KOPT-K1 (cell line): Measurements from ENCODE around the gene PLK1.

Source experiments
- H3K27ac ChIP-seq: fragments of 200-600 bp; sonication (generic); 2 replicates; pipeline ENCODE4 v1.5.1; 2016; ENCODE audit warnings: antibody characterized with exemption, mild to moderate bottlenecking, low read depth, low read length; ENCODE audit not compliant: poor library complexity, severe bottlenecking
- H3K36me3 ChIP-seq: fragments of 200-600 bp; sonication (generic); 2 replicates; pipeline ENCODE4 v1.5.1; 2017; ENCODE audit warnings: antibody characterized with exemption, mild to moderate bottlenecking, low read length, moderate library complexity; ENCODE audit not compliant: insufficient read depth
- H3K9me3 ChIP-seq: fragments of 200-600 bp; sonication (generic); 2 replicates; pipeline ENCODE4 v1.5.1; 2017; ENCODE audit warnings: antibody characterized with exemption, low read length, mild to moderate bottlenecking; ENCODE audit not compliant: insufficient read depth, poor library complexity, severe bottlenecking

Gene PLK1

DNA sequence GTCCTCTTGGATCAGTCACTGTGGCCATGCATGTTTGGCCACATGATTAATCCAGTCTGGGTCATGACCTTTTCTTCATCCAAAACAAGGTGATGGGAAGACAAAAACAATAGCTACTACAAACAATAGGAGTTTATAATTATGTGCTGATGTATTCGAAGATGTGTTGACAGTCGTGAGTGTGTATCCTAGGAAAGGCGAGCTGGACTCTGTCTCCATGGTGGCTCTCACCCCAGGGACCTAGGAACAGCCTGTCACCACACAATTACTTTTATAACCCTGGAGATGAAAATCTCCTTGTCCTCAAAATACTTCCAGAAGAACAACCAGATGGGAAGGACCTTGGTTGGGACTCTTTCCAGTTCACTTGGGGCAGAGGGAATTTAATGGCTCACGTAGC, 9.8 kb upstream of the PLK1 start:
- Histone ChIP-seq H3K36me3 (peaks cover 91% of the 10 kb centered on the region), H3K9me3 (no peaks in the 10 kb centered on the region), H3K27ac (no peak overlapping the region)

DNA sequence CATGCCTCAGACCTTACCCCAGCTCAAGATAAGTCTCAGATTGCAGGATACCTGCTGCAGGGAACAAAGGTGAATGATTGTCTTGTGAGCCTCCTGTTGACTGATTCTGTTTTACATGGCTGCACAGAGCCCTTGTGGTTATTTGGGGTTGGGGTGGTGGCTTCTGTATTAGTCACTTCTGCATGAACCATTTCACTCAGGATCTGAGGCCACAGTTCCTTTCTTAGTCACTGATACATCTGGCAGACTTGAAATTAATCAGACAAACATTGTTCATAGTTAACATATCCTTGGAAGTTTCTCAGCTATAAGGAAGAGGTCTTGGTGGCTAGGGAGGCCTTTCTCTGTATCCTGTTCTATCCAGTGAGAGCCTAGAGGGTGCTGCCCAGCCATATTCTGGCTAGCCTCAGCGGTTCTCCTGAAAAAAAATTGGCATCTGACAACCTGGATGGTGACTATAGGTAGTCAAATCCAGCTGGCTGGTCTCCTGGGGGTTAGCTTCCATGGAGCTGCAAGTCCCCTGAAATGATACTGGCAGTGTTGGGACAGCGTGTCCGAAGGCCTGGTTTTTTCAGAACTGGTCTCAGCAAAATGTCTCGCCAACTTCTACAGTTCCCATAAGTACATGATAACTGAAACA, 8.4 kb upstream of the PLK1 start:
- H3K27ac ChIP-seq, result no peak overlapping the region
- no peaks in the 10 kb centered on the region for H3K9me3 ChIP-seq
- peaks cover 90% of the 10 kb centered on the region for H3K36me3 ChIP-seq

DNA sequence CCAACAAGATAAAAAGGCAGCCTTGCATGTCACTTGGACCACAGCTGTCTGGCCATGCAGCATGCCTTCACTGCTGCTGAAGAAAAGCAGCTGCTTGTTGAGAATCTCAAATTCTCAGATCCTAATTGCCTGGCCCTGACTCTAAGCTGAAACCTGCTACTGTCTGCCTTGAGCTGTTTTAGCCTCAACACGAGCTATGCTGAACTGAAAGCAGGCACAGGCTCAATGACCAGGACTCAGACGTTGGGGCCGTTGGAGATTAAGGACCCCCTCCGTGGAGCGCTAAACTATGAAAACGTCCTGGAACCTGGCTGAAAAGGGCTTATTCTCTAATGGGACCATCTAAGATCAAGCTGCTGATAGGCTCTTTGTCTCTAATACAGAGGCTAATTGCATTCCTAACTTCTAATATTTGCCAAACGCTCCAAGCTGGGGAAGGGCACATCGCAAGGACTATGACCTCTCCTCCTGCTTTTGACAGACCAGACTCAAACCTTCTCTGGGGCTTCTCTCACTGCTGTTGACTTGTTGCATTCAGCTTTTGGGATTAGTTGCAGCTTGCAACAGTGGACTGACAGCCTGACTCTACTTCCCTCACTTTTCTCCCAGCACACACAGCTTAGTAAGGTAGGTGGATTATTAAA, 4.6 kb upstream of the PLK1 start:
- Histone ChIP-seq H3K36me3 (peaks cover 60% of the 10 kb centered on the region), H3K9me3 (no peaks in the 10 kb centered on the region), H3K27ac (no peak overlapping the region)

DNA sequence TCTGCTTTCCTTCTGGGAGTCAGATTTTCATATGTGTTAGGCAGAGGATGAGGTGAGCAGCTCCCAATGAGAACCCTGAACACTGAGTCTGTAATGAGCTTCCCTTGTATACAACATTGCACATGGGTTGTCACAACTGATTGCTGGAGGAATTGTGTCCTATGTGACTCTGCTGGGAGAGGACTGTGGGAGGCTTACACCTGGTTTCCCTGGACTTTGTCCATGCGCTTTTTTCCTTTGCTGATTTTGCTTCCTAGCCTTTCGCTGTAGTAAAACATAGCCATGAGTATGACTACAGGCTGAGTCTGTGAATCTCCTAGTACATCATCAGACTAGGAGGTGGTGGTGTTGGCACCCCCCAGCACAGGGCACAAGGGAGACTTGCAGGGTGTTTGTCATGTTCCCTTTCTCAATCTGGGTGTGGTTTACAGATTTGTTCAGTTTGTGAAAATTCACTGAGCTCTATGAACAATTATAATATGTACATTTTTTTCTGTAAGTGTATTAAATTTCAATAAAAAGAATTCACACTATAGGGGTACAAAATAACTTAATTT, 1.7 kb upstream of the PLK1 start:
- H3K36me3 ChIP-seq, result peaks cover 56% of the 10 kb centered on the region

DNA sequence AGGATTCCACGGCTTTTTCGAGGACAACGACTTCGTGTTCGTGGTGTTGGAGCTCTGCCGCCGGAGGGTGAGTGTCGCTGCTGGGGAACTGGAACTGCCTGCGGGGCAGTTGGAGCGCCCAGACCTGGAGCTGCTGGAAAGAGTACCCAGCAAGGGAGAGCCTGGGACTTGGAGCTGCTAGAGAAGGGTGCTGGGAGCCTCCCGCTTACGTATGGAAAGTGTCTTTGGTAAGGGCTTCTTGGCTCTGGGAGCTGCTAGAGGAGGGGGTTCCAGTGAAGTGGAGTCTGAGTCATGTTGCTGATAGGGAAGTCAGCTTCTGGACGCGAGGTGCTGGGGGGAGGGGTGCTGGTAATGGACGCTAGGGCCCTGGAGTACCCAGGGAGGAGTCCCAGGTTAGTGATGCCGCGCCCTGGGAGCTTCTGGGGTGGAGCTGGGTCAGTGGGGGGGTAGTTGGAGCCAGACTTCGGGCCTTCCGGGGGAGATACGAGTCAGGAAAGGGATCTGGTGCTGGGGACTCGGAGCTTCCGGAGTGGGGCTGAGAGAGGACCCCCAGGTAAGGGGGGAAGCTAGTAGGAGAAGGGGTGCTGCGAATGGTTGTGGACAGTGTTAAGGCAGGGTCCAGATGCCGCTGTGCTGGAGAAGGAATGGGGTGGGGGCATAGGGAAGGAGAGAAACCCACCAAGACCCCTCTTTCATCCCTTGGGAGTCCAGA, 741 bp downstream of the PLK1 start:
- Histone ChIP-seq H3K36me3 (peaks cover 64% of the 10 kb centered on the region), H3K27ac (peak overlapping the region; percentile 90)

More for the DNA sequence above, 1.7 kb upstream of the PLK1 start:
- H3K27ac ChIP-seq, result no peak overlapping the region
- H3K9me3 ChIP-seq, result no peaks in the 10 kb centered on the region

DNA sequence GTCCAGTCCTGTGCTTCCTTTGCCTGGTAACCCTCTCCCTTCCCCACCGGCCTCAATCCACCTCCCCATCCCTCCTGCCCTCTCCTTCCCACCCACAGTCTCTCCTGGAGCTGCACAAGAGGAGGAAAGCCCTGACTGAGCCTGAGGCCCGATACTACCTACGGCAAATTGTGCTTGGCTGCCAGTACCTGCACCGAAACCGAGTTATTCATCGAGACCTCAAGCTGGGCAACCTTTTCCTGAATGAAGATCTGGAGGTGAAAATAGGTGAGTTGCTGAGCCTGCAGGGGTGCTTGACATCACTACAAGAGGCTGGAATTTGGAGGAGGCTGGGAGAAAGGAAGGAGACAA, 1.3 kb downstream of the PLK1 start:
- Histone ChIP-seq H3K36me3 (peaks cover 64% of the 10 kb centered on the region), H3K27ac (peak overlapping the region; percentile 90)

More for the DNA sequence above, 741 bp downstream of the PLK1 start:
- H3K9me3 ChIP-seq, result no peaks in the 10 kb centered on the region

DNA sequence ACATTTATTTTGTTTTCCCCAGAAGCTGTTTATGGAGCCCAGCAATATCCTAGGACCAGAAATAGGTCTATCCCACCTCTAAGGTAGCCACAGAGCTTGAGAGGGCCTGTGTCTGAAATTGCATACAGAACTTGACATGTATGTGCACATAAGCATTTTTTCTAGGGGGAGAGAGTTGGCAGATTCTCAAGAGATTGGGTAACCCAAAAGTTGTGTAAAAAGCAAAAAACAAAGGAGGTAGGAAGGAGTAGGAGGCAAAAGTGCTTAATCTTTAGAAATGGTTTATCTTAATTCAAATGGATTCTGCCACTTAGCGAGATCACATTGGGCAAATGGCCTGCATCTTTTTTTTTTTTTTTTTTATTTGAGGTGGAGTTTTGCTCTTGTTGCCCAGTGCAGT, 3.5 kb downstream of the PLK1 start:
- no peak overlapping the region for H3K27ac ChIP-seq
- no peaks in the 10 kb centered on the region for H3K9me3 ChIP-seq
- peaks cover 76% of the 10 kb centered on the region for H3K36me3 ChIP-seq

More for the DNA sequence above, 1.3 kb downstream of the PLK1 start:
- H3K9me3 ChIP-seq, result no peaks in the 10 kb centered on the region

DNA sequence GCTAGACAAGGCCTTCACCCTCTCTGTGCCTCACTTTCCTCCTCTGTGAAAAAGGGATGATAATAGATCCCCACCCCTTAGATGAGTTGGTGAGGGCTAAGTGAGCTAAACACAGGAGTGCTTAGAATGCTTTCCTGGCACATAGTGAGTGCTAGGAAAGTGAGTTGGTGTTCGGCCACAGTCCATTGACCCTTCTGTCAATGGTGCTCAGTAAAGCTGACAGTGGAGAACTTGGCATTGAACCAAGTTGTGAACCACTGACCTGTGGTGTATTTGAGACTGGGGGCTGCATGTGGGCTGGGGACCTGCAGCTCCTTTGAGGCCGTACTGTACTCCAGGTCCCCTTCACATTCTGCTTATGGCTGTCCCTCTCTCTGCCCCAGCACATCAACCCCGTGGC, 4.8 kb downstream of the PLK1 start:
- H3K9me3 ChIP-seq, result no peaks in the 10 kb centered on the region
- no peak overlapping the region for H3K27ac ChIP-seq
- H3K36me3 ChIP-seq, result peaks cover 89% of the 10 kb centered on the region

DNA sequence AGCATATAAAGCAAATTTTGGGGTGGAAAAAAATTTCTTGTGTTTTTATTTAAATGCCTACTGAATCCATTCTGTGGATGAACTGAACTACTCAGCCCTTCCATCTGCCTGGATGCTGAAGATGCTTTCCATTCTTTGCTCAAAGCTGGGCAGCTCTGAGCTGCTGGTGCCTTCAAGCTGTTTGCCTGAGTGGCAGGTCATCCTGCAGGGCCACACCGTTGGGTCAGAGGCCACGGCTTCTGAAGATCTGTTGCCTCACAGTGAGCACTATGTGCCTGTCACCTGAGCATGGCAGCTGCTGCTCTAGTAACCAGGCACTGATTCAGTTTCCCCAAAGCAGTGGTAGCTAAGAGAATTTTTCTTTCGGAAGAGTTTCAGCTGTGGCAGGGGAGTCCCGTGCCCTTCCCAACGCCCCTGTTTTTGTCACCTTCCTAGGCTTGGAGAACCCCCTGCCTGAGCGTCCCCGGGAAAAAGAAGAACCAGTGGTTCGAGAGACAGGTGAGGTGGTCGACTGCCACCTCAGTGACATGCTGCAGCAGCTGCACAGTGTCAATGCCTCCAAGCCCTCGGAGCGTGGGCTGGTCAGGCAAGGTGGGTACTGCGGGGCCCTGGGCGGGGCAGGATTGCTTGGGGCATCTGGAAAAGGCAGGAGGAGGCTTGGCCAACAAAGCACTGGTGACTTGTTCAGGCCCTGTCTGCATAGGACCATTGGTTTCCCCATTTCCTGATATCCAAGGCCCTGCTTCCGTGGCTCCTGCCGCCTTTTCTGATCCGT, 8.5 kb downstream of the PLK1 start:
- no peaks in the 10 kb centered on the region for H3K9me3 ChIP-seq
- no peak overlapping the region for H3K27ac ChIP-seq
- peaks cover 100% of the 10 kb centered on the region for H3K36me3 ChIP-seq

DNA sequence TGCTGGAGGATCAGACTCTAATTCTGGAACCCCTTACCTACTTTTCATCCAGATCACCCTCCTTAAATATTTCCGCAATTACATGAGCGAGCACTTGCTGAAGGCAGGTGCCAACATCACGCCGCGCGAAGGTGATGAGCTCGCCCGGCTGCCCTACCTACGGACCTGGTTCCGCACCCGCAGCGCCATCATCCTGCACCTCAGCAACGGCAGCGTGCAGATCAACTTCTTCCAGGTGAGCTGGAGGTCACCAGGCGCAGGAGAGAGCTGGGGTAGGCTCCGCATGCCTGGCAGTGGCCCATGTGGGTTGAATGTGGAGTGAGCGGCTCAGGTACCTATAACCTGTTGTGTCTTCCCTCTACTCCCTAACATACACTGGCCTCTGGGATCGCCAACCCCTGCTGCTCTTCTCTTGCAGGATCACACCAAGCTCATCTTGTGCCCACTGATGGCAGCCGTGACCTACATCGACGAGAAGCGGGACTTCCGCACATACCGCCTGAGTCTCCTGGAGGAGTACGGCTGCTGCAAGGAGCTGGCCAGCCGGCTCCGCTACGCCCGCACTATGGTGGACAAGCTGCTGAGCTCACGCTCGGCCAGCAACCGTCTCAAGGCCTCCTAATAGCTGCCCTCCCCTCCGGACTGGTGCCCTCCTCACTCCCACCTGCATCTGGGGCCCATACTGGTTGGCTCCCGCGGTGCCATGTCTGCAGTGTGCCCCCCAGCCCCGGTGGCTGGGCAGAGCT, 10.9 kb downstream of the PLK1 start:
- Histone ChIP-seq H3K9me3 (no peaks in the 10 kb centered on the region), H3K36me3 (peaks cover 81% of the 10 kb centered on the region), H3K27ac (no peak overlapping the region)

DNA sequence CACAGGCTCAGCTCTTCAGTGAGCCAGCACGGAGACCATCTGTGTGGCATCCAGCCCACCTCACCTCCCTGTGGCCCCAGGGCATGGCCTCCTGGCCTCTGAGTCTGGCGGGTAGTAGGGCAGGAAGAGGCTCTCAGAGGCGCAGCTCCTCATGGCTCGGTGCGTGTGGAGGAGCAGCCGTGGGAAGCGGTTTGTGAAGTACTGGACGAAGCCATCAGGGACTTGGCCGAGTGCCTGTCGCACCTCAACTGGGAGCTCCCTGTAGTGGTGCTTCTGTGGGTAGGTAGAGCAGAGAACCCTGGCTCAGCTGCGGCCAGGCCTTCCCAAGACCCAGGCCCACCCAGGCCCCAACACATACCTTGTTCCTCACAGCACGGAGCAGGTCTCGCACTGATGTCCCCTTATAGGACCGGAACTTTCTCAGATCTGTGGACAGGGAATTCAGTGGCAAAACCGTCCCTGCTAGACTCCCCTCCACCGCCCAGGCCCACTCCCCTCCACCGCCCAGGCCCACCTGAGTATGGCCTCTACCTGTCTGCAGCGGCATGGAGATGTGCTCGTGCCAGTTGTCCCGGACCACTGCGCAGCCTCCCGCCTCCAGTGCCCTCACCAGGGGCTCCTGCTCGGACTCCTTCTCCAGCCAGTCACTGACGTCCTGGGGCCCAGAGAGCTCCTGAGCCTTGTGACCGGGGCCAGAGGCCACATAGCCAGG, 12.2 kb downstream of the PLK1 start:
- Histone ChIP-seq H3K9me3 (no peaks in the 10 kb centered on the region), H3K36me3 (peaks cover 68% of the 10 kb centered on the region), H3K27ac (no peak overlapping the region)

DNA sequence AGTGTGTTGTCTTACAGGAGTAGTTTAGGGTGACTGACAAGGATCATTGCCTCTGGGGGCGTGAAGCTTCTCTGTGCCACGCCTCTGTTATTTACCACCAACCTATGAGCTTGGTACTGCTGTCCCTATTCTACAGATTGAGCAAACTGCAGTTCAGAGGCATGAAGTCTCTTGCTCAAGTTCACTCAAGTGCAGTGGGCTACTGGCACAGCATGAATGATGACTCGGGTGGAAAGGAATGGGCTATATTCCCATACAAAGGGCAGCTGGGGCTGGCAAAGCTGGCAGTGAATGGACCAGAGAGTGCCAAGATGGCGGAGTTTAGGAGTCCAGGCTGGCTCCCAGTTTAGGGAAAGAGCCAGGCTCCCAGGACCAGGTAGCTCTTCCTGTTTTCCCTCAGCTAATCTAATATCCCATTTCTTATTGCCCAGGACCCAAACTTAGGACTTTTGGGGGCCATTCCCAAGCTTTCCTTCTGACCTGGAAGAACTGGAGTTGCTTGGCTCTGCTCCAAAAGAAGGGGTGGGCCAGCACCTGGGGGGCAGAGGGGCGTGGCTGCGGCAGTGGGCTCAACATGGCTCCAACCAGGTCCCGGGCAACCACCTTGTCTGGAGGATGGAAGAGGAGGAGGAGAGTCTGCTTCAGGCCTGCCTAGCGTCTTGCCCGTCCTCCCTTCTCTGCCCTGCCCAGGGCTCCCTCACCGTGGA, 12.9 kb downstream of the PLK1 start:
- H3K36me3 ChIP-seq, result peaks cover 61% of the 10 kb centered on the region
- no peak overlapping the region for H3K27ac ChIP-seq
- no peaks in the 10 kb centered on the region for H3K9me3 ChIP-seq

DNA sequence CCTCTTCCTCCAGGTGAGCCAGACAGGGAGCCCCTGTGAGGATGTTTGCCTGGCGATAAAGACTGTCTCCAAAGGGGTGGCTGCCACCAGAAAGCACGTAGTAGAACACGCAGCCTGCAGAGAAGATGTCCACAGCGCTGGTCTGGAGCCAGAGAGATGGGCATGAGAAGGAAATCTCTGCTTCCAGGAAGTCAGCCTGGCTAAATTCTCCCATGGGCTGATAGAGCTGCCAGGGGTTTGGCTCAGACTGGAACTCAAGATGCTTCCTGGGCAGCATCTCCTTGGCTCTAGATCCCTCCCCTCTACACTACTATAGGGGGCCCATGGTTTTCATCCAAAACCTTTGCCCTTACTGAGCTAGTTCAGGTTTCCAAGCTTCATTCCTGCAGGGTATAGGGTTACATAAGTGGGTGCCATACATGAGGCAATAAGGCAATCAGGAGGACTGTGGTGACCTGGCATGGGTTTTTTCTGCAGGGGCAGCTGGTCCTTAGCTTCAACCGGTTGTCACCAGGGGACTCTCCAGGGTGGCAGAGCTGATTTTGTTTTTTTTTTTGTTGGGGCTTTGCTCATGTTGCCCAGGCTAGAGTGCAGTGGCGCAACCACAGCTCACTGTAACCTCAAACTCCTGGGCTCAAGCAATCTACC, 13.6 kb downstream of the PLK1 start:
- Histone ChIP-seq H3K9me3 (no peaks in the 10 kb centered on the region), H3K27ac (no peak overlapping the region), H3K36me3 (peaks cover 54% of the 10 kb centered on the region)
